SKM-1 treated with dmso at 0.1 percent for 144 hours (cell line): ENCODE results near the gene SASH1.

Experiments used
- DNase-seq: peaks from one replicate; lab custom pipeline; 2025; ENCODE audit not compliant: unreplicated experiment; lab: John Stamatoyannopoulos, UW

Gene SASH1

GRCh38 chr6:148429423-148429822, 86.8 kb downstream of the SASH1 start:
- DNase-seq = no peak

- DNase-seq = no peak
Measured at GRCh38 chr6:148430897-148431296, 88.3 kb downstream of the SASH1 start.

GRCh38 chr6:148431413-148431812, 88.8 kb downstream of the SASH1 start:
- DNase-seq = no peak

- no peak for DNase-seq
Measured at GRCh38 chr6:148431840-148432239, 89.2 kb downstream of the SASH1 start.

GRCh38 chr6:148432462-148433195, 90.0 kb downstream of the SASH1 start:
- no peak for DNase-seq

- DNase-seq = no peak
Measured at GRCh38 chr6:148435386-148435785, 92.7 kb downstream of the SASH1 start.

GRCh38 chr6:148436466-148436865, 93.8 kb downstream of the SASH1 start:
- no peak for DNase-seq

GRCh38 chr6:148438632-148439031, 96.0 kb downstream of the SASH1 start:
- no peak for DNase-seq

- DNase-seq = no peak
Measured at GRCh38 chr6:148440016-148440415, 97.4 kb downstream of the SASH1 start.

GRCh38 chr6:148440877-148441453, 98.3 kb downstream of the SASH1 start:
- no peak for DNase-seq

- DNase-seq = peak; percentile 75
Measured at GRCh38 chr6:148441454-148441911, 98.8 kb downstream of the SASH1 start.

GRCh38 chr6:148443798-148444560, 101.3 kb downstream of the SASH1 start:
- DNase-seq = no peak

GRCh38 chr6:148445116-148445515, 102.5 kb downstream of the SASH1 start:
- DNase-seq = no peak

- no peak for DNase-seq
Measured at GRCh38 chr6:148445620-148446019, 103.0 kb downstream of the SASH1 start.

- DNase-seq = no peak
Measured at GRCh38 chr6:148446681-148447080, 104.0 kb downstream of the SASH1 start.

- DNase-seq = no peak
Measured at GRCh38 chr6:148447521-148448230, 105.0 kb downstream of the SASH1 start.

- peak; percentile 53 for DNase-seq
Measured at GRCh38 chr6:148448369-148449012, 105.9 kb downstream of the SASH1 start.

- no peak for DNase-seq
Measured at GRCh38 chr6:148450866-148451265, 108.2 kb downstream of the SASH1 start.

GRCh38 chr6:148451690-148452089, 109.1 kb downstream of the SASH1 start:
- no peak for DNase-seq

GRCh38 chr6:148452876-148453275, 110.2 kb downstream of the SASH1 start:
- no peak for DNase-seq

GRCh38 chr6:148453906-148454305, 111.3 kb downstream of the SASH1 start:
- no peak for DNase-seq
